PC-3 (cell line): ENCODE measurements around the gene AIG1. TPM values are rescaled to one million over a fixed set of nuclear protein-coding genes. Genes with fewer than 3 reads are reported as not detected.

ENCODE experiments used
- ATAC-seq: fragments of 200-7000 bp; cut with Tn5 transposase; 2 replicates; pipeline ENCODE4 v1.9.1; 2020; ENCODE audit warnings: mild to moderate bottlenecking, moderate library complexity
- BruUV-seq: library from RNA; stranded (reverse); fragments of 400-500 nt; replicated peaks from 2 replicates; lab custom pipeline; 2021; lab: Mats Ljungman, UMichigan
- CTCF ChIA-PET: fragments of 300-600 bp; sonication (Branson Sonifier 250); formaldehyde crosslinking; loops from one replicate; lab custom pipeline; 2022; ENCODE audit warnings: antibody characterized with exemption; lab: Charles Lee
- POLR2A ChIA-PET: fragments of 300-600 bp; sonication (Branson Sonifier 250); formaldehyde crosslinking; loops from one replicate; lab custom pipeline; 2022; ENCODE audit warnings: antibody characterized with exemption; ENCODE audit not compliant: unreplicated experiment; lab: Charles Lee
- DNase-seq: peaks from one replicate; pipeline ENCODE4 v3.0.0-alpha.2; 2015
- H2AFZ ChIP-seq: fragments of 300-600 bp; sonication (generic); 2 replicates; pipeline ENCODE4 v1.6.0; 2016; ENCODE audit warnings: antibody characterized with exemption, low read length
- H3F3A ChIP-seq: fragments of 300-600 bp; sonication (generic); one replicate; pipeline ENCODE4 v1.6.0; 2017; ENCODE audit warnings: antibody characterized with exemption, low read length, control low read depth, mild to moderate bottlenecking; ENCODE audit not compliant: unreplicated experiment
- H3K27ac ChIP-seq: fragments of 300-600 bp; sonication (generic); 2 replicates; pipeline ENCODE4 v1.5.1; 2016; ENCODE audit warnings: mild to moderate bottlenecking, low read length
- H3K27me3 ChIP-seq: fragments of 300-600 bp; sonication (generic); 2 replicates; pipeline ENCODE4 v1.6.1; 2016; ENCODE audit warnings: low read length, mixed read lengths
- H3K36me3 ChIP-seq: fragments of 300-600 bp; sonication (generic); 2 replicates; pipeline ENCODE4 v1.6.1; 2016; ENCODE audit warnings: low read depth, mixed run types, low read length, mixed read lengths
- H3K4me1 ChIP-seq: fragments of 300-600 bp; sonication (generic); 2 replicates; pipeline ENCODE4 v1.5.1; 2016; ENCODE audit warnings: low read length; ENCODE audit not compliant: insufficient read depth
- H3K4me2 ChIP-seq: fragments of 300-600 bp; sonication (generic); 2 replicates; pipeline ENCODE4 v1.6.0; 2016; ENCODE audit warnings: low read length
- H3K4me3 ChIP-seq: fragments of 300-600 bp; sonication (generic); 2 replicates; pipeline ENCODE4 v1.5.1; 2016; ENCODE audit warnings: mild to moderate bottlenecking, low read length, mixed read lengths
- H3K79me2 ChIP-seq: fragments of 300-600 bp; sonication (generic); 2 replicates; pipeline ENCODE4 v1.6.1; 2017; ENCODE audit warnings: low read length, mixed read lengths
- H3K9ac ChIP-seq: fragments of 300-600 bp; sonication (generic); 2 replicates; pipeline ENCODE4 v1.6.0; 2016; ENCODE audit warnings: mild to moderate bottlenecking, low read length
- H3K9me2 ChIP-seq: fragments of 300-600 bp; sonication (generic); replicated peaks from 2 replicates; pipeline ENCODE4 v1.6.1; 2016; ENCODE audit warnings: mixed run types, low read length, mixed read lengths
- H3K9me3 ChIP-seq: fragments of 300-600 bp; sonication (generic); 2 replicates; pipeline ENCODE4 v1.6.1; 2016; ENCODE audit warnings: low read length, mixed read lengths
- H4K20me1 ChIP-seq: fragments of 300-600 bp; sonication (generic); 2 replicates; pipeline ENCODE4 v1.6.1; 2016; ENCODE audit warnings: low read length, mixed read lengths
- CTCF ChIP-seq: fragments of 300-600 bp; sonication (generic); conservative IDR thresholded peaks from 2 replicates; pipeline ENCODE4 v1.5.1; 2017; ENCODE audit warnings: antibody characterized with exemption, low read depth, mild to moderate bottlenecking, low read length
- EZH2 ChIP-seq: fragments of 300-600 bp; sonication (generic); IDR thresholded peaks from one replicate; pipeline ENCODE4 v1.6.1; 2017; ENCODE audit warnings: antibody characterized with exemption, mild to moderate bottlenecking, low read length; ENCODE audit not compliant: unreplicated experiment
- EZH2phosphoT487 ChIP-seq: fragments of 300-600 bp; sonication (generic); IDR thresholded peaks from 2 replicates; pipeline ENCODE4 v1.6.1; 2018; ENCODE audit warnings: mild to moderate bottlenecking, antibody characterized with exemption, low read length, borderline replicate concordance
- intact Hi-C: fragments of 100-400 bp; cut with micrococcal nuclease; formaldehyde crosslinking; loops from 2 replicates; pipeline ENCODE4 v1.9.0; 2023
- total RNA-seq: library from RNA; depleted of rRNA; stranded (reverse); fragments of >200 nt; gene quantifications from 2 replicates; pipeline ENCODE4 v1.2.3, GENCODE V29; 2014

AIG1 gene
- total RNA-seq, 1 experiment from 2014 or later: 32.7 TPM

DNA sequence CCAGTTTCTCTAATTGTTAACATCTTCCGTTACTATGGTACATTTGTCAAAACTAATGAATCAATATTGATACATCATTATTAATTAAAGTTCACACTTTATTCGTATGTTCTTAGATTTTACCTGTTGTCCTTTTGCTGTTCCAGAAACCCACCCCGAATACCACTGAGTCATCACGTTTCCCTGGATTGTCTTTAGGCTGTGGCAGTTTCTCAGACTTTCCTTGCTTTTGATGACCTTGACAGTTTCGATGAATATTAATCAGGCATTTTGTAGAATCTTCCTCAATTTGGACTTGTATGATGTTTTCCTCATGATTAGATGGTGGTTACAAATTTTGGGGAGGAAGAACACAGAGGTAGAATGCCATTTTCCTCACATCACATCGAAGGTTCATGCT is 39.1 kb upstream of the AIG1 start:
- CTCF ChIA-PET: no interaction called here
- H3K4me2 ChIP-seq: no peak overlapping the region
- no peak overlapping the region for H3K4me3 ChIP-seq
- intact Hi-C loops: no loop called here
- no peak for ATAC-seq
- TF ChIP-seq CTCF (no peak), EZH2phosphoT487 (no peak), EZH2 (no peak)
- no peak overlapping the region for H3K27ac ChIP-seq
- no peaks in the 10 kb centered on the region for H3K9me3 ChIP-seq
- H3K27me3 ChIP-seq: no peaks in the 10 kb centered on the region
- BruUV-seq: no TSS peak
- H3K9me2 ChIP-seq: no peaks in the 10 kb centered on the region
- H3F3A ChIP-seq: no peaks in the 10 kb centered on the region
- H2AFZ ChIP-seq: no peak overlapping the region
- no peak overlapping the region for H3K9ac ChIP-seq
- POLR2A ChIA-PET: no interaction called here
- H3K79me2 ChIP-seq: no peaks in the 10 kb centered on the region
- DNase-seq: no peak
- H4K20me1 ChIP-seq: no peaks in the 10 kb centered on the region
- H3K4me1 ChIP-seq: peaks cover 17% of the 10 kb centered on the region
- no peaks in the 10 kb centered on the region for H3K36me3 ChIP-seq

- no peak overlapping the region for H3K4me2 ChIP-seq
- H3K9me2 ChIP-seq: no peaks in the 10 kb centered on the region
- no peak overlapping the region for H2AFZ ChIP-seq
- no peaks in the 10 kb centered on the region for H4K20me1 ChIP-seq
- ATAC-seq (no peak), DNase-seq (peak; percentile 1)
- TF ChIP-seq EZH2phosphoT487 (no peak), CTCF (no peak), EZH2 (no peak)
- no peaks in the 10 kb centered on the region for H3K27me3 ChIP-seq
- peaks cover 17% of the 10 kb centered on the region for H3K4me1 ChIP-seq
- H3K27ac ChIP-seq: no peak overlapping the region
- H3K36me3 ChIP-seq: no peaks in the 10 kb centered on the region
- H3K9ac ChIP-seq: no peak overlapping the region
- H3K79me2 ChIP-seq: no peaks in the 10 kb centered on the region
- no peaks in the 10 kb centered on the region for H3K9me3 ChIP-seq
- intact Hi-C loops: no loop called here
- BruUV-seq: no TSS peak
- ChIA-PET POLR2A (no interaction called here), CTCF (no interaction called here)
- H3K4me3 ChIP-seq: no peak overlapping the region
- H3F3A ChIP-seq: no peaks in the 10 kb centered on the region
Measured at GRCh38 chr6:143022587-143022986, 38.1 kb upstream of the AIG1 start.

GRCh38 chr6:143023695-143024094 is 37.0 kb upstream of the AIG1 start:
- H3K4me1 ChIP-seq: peaks cover 17% of the 10 kb centered on the region
- POLR2A ChIA-PET: no interaction called here

More at GRCh38 chr6:143023695-143024094, 37.0 kb upstream of the AIG1 start:
- peak overlapping the region; percentile 25 for H3K27ac ChIP-seq
- DNase-seq: no peak
- no peaks in the 10 kb centered on the region for H4K20me1 ChIP-seq
- no peaks in the 10 kb centered on the region for H3K79me2 ChIP-seq
- intact Hi-C loops: no loop called here
- H3K4me2 ChIP-seq: no peak overlapping the region
- BruUV-seq: no TSS peak
- no peaks in the 10 kb centered on the region for H3K9me2 ChIP-seq
- no peak for TF ChIP-seq CTCF
- TF ChIP-seq EZH2phosphoT487: no peak
- no peak for TF ChIP-seq EZH2
- no peaks in the 10 kb centered on the region for H3F3A ChIP-seq
- H3K36me3 ChIP-seq: no peaks in the 10 kb centered on the region
- H3K4me3 ChIP-seq: no peak overlapping the region
- no peaks in the 10 kb centered on the region for H3K9me3 ChIP-seq
- no peak overlapping the region for H2AFZ ChIP-seq
- H3K9ac ChIP-seq: no peak overlapping the region
- no peaks in the 10 kb centered on the region for H3K27me3 ChIP-seq
- no peak for ATAC-seq
- CTCF ChIA-PET: no interaction called here
